Measurements from ENCODE around the gene PTPRR. TPM values are rescaled to one million over a fixed set of nuclear protein-coding genes. Genes with fewer than 3 reads are reported as not detected.

PTPRR gene
- total RNA-seq, 1 experiment from 2014 or later: 1.3 TPM

DNA sequence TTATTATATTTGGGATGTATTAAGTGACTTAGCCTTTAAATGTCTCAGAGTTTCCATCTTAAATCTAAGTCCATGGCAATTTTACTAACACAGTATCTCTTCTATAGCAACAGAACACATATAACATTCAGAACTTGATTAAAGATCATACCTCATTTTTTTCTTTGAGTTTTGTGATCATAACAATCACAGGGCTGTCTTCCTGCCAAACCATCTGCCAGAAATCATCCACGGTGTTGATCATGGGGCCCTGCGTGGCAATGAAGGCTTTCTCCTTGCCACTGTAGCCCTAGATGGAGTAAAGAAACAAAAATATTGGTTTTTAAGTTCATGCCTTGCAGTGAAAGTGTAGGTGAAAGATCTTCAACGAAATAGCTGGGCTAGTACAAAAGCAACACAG lies 236.6 kb downstream of the PTPRR start:
- Mint-ChIP-seq H3K4me1 (ENCODE audit: low read depth, unreplicated experiment) (no peaks in the 10 kb centered on the region), H3K4me3 (ENCODE audit: unreplicated experiment) (no peak overlapping the region), H3K27me3 (ENCODE audit: insufficient read depth, unreplicated experiment) (no peaks in the 10 kb centered on the region), H3K9me3 (ENCODE audit: unreplicated experiment) (no peaks in the 10 kb centered on the region), H3K27ac (ENCODE audit: unreplicated experiment) (no peak overlapping the region), H3K36me3 (ENCODE audit: insufficient read depth, unreplicated experiment) (no peaks in the 10 kb centered on the region)
- no peak for DNase-seq
- no peaks in the 10 kb centered on the region for H3K9me3 ChIP-seq
- H3K36me3 ChIP-seq (ENCODE audit: control insufficient read depth, insufficient read depth, low read length): no peaks in the 10 kb centered on the region
- no peak overlapping the region for H3K4me3 ChIP-seq (ENCODE audit: low read depth, low read length)
- ChIA-PET CTCF (no interaction called here), POLR2A (no interaction called here)
- no TSS peak for BruUV-seq (replicated peaks)
- H3K27me3 ChIP-seq (replicated peaks; ENCODE audit: control insufficient read depth, insufficient read depth, low read length): no peaks in the 10 kb centered on the region
- TF ChIP-seq, protein P1, sequence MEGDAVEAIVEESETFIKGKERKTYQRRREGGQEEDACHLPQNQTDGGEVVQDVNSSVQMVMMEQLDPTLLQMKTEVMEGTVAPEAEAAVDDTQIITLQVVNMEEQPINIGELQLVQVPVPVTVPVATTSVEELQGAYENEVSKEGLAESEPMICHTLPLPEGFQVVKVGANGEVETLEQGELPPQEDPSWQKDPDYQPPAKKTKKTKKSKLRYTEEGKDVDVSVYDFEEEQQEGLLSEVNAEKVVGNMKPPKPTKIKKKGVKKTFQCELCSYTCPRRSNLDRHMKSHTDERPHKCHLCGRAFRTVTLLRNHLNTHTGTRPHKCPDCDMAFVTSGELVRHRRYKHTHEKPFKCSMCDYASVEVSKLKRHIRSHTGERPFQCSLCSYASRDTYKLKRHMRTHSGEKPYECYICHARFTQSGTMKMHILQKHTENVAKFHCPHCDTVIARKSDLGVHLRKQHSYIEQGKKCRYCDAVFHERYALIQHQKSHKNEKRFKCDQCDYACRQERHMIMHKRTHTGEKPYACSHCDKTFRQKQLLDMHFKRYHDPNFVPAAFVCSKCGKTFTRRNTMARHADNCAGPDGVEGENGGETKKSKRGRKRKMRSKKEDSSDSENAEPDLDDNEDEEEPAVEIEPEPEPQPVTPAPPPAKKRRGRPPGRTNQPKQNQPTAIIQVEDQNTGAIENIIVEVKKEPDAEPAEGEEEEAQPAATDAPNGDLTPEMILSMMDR (IDR thresholded peaks at IDR 0.05; ENCODE audit: insufficient read depth in 1 of 2, low read depth in 1 of 2, low read length in 1 of 2, severe bottlenecking in 1 of 2, unreplicated experiment in 1 of 2): no peak
- no peaks in the 10 kb centered on the region for H3K4me1 ChIP-seq
- intact Hi-C loops (cut with micrococcal nuclease; ENCODE audit: unreplicated experiment): no loop called here

- intact Hi-C loops (cut with micrococcal nuclease; ENCODE audit: unreplicated experiment): no loop called here
- DNase-seq: no peak
- CTCF ChIA-PET: no interaction called here
- H3K9me3 ChIP-seq: no peaks in the 10 kb centered on the region
- Mint-ChIP-seq H3K27ac (ENCODE audit: unreplicated experiment) (no peak overlapping the region), H3K4me3 (ENCODE audit: unreplicated experiment) (no peak overlapping the region), H3K4me1 (ENCODE audit: low read depth, unreplicated experiment) (no peaks in the 10 kb centered on the region), H3K27me3 (ENCODE audit: insufficient read depth, unreplicated experiment) (peaks cover 8% of the 10 kb centered on the region), H3K36me3 (ENCODE audit: insufficient read depth, unreplicated experiment) (no peaks in the 10 kb centered on the region), H3K9me3 (ENCODE audit: unreplicated experiment) (no peaks in the 10 kb centered on the region)
- no peaks in the 10 kb centered on the region for H3K27me3 ChIP-seq (replicated peaks; ENCODE audit: control insufficient read depth, insufficient read depth, low read length)
- no peak overlapping the region for H3K4me3 ChIP-seq (ENCODE audit: low read depth, low read length)
- H3K4me1 ChIP-seq: no peaks in the 10 kb centered on the region
- no peaks in the 10 kb centered on the region for H3K36me3 ChIP-seq (ENCODE audit: control insufficient read depth, insufficient read depth, low read length)
- BruUV-seq (replicated peaks): no TSS peak
- POLR2A ChIA-PET: no interaction called here
- TF ChIP-seq, protein P1 (IDR thresholded peaks at IDR 0.05; ENCODE audit: insufficient read depth in 1 of 2, low read depth in 1 of 2, low read length in 1 of 2, severe bottlenecking in 1 of 2, unreplicated experiment in 1 of 2): no peak
Measured at GRCh38 chr12:70671698-70672097, 248.8 kb downstream of the PTPRR start.

- Mint-ChIP-seq H3K9me3 (ENCODE audit: unreplicated experiment) (no peaks in the 10 kb centered on the region), H3K4me1 (ENCODE audit: low read depth, unreplicated experiment) (no peaks in the 10 kb centered on the region), H3K27ac (ENCODE audit: unreplicated experiment) (no peak overlapping the region), H3K4me3 (ENCODE audit: unreplicated experiment) (no peak overlapping the region), H3K27me3 (ENCODE audit: insufficient read depth, unreplicated experiment) (peaks cover 8% of the 10 kb centered on the region), H3K36me3 (ENCODE audit: insufficient read depth, unreplicated experiment) (no peaks in the 10 kb centered on the region)
- H3K36me3 ChIP-seq (ENCODE audit: control insufficient read depth, insufficient read depth, low read length): no peaks in the 10 kb centered on the region
- DNase-seq: no peak
- ChIA-PET POLR2A (no interaction called here), CTCF (no interaction called here)
- H3K27me3 ChIP-seq (replicated peaks; ENCODE audit: control insufficient read depth, insufficient read depth, low read length): no peaks in the 10 kb centered on the region
- H3K4me3 ChIP-seq (ENCODE audit: low read depth, low read length): no peak overlapping the region
- TF ChIP-seq, protein P1 (IDR thresholded peaks at IDR 0.05; ENCODE audit: insufficient read depth in 1 of 2, low read depth in 1 of 2, low read length in 1 of 2, severe bottlenecking in 1 of 2, unreplicated experiment in 1 of 2): no peak
- intact Hi-C loops (cut with micrococcal nuclease; ENCODE audit: unreplicated experiment): no loop called here
- no TSS peak for BruUV-seq (replicated peaks)
- H3K4me1 ChIP-seq: no peaks in the 10 kb centered on the region
- no peaks in the 10 kb centered on the region for H3K9me3 ChIP-seq
Measured at GRCh38 chr12:70670948-70671347, 249.6 kb downstream of the PTPRR start.
